GM19023 (cell line): ENCODE results near the gene NR1D1.
A peak's percentile ranks its signal among the peaks of the same experiment; 100 is the strongest.
"Not testable (repeated sequence)": the region's sequence is repeated elsewhere in the genome, so short reads cannot be mapped to it uniquely, and the experiment has no call there.

ENCODE experiments used
- ATAC-seq: cut with Tn5 transposase; IDR thresholded peaks from one replicate; pipeline ENCODE4 v1.9.1; 2021; ENCODE audit warnings: mild to moderate bottlenecking, moderate library complexity; ENCODE audit not compliant: unreplicated experiment

NR1D1 gene

GRCh38 chr17:40100419-40100668 is at the start of gene NR1D1:
Gene NR1D1, minus strand, starts transcription at chr17:40100589. Its CDS starts 495 bp downstream, at chr17:40100094.
- no peak for ATAC-seq

GRCh38 chr17:40148527-40148926 is 48.1 kb upstream of the NR1D1 start:
- ATAC-seq, result no peak

GRCh38 chr17:40145476-40145875 is 45.1 kb upstream of the NR1D1 start:
- ATAC-seq, result no peak

- ATAC-seq, result not testable (repeated sequence)
These were observed 42.8 kb upstream of the NR1D1 start for GRCh38 chr17:40143166-40143565.

DNA sequence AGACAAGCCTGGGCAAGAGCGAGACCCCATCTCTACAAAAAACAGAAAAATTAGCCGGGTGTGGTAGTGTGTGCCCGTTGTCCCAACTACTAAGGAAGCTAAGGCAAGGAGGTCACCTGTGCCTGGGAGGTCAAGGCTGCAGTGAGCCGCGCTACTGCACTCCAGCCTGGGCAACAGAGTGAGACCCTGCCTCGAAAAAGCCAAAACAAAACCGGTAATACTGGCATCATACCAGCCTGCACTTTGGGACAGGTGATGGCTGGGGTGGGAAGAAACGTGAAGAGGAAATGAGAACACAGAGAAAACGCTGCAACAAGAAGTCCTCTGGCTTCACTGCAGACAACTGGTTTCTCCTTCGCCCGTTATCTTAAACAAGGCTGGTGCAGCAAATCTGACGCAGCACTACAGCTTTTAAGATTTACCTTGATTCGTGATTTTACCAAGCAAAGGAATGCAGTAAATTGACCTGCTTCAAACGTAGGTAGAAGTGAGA is 39.2 kb upstream of the NR1D1 start:
- no peak for ATAC-seq

GRCh38 chr17:40135817-40136216 is 35.4 kb upstream of the NR1D1 start:
- no peak for ATAC-seq

DNA sequence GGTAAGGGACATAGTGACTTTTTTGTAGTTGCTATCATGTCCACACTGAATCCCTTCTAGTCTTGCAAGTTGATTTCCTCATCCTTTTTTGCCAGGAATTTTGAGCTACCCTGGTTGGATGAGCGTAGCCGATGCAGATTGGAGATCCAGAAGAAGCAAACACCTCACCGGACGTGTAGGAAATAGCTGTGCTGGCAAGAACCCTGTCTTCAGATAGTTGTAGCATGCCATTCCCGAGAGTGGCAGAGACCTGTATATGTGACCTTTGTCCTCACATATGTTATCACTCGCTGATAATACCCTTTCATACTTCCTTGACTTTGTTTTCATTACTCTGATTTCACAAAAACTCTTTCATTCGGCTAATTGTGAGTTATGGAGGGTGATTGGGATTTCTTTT is 33.8 kb upstream of the NR1D1 start:
- ATAC-seq, result no peak

DNA sequence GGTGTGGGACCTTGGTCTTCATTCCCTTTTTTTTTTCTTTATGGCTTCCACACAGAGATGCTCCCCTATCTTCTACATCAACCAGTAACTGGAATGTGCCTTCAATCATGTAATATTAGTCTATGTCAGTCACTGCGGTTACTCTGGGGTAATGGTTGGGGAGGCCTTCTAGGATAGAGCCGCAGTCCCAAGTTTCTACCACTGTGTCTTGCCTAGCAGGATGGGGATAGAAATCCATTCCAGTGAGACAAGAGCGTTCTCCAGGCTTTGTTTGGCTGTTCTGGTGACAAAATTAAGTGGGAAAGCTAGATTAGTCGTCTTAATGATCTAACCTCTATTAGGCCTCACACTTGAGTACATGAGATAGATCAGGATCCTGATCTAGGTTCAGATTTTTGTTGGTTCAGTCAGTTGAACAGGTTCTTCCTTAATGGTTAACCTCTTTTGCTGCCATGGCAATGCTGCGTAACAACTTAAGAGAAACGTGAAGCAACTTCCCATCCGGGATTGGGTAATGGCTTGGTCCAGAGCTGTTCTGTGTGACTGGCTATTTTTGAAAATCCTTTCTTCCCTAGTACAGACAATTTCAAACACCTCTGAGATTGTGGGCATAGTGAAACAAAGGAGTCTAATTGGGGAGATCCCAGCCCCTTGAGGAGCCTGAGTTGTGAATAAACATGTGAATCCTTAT is 30.1 kb upstream of the NR1D1 start:
- ATAC-seq, result no peak

DNA sequence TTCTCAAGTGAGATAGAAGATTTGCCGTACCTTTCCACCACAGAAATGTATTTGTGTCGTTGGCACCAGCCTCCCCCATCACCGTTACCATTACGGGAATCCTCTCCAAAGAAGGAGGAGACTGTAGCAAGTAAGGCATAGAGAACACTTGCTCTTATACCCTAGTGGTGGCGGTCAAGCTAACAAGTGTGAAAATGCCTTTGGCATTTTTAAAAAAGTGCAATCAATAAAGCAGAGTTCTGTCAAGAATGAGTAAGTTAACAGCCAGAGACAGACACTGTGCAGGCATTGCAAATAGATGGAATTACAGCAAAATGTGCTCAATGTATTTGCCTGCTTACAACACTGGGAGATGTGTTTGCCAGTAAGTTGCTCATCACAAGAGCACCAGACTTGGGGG is 29.1 kb upstream of the NR1D1 start:
- ATAC-seq, result no peak

- no peak for ATAC-seq
These were observed 24.1 kb upstream of the NR1D1 start for GRCh38 chr17:40124279-40125141.

GRCh38 chr17:40123811-40124114 is 23.4 kb upstream of the NR1D1 start:
- no peak for ATAC-seq

GRCh38 chr17:40122999-40123810 is 22.8 kb upstream of the NR1D1 start:
- ATAC-seq, result no peak

DNA sequence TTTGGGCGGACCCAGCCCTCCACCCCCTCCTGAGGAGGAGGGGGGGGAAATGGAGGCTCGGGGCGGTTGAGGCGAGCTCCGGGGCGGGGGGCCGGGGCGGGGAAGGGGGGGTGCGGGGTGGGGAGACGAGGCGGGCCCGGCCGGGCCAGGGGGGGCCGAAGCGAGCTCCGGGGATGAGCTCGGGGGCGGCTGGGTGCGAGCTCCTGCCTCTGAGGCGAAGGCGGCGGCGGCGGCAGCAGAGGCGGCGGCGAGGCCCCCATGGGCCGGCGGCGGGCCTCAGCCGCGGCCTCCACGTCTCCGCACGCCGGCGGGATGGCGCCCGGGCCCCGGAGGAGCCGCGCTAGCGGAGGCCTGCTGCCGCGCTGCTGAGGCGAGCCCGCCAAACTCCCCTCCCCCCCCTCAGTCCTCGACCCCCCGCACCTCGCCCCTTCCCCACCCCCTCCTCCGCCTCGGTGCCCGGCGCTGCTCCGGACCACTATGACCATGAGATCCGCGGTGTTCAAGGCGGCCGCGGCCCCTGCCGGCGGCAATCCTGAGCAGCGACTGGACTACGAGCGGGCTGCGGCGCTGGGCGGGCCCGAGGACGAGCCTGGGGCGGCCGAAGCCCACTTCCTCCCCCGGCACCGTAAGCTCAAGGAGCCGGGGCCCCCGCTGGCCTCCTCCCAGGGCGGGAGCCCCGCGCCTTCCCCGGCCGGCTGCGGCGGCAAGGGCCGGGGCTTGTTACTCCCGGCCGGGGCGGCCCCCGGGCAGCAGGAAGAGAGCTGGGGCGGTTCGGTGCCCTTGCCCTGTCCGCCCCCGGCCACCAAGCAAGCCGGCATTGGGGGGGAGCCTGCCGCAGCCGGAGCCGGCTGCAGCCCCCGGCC is 22.0 kb upstream of the NR1D1 start:
- ATAC-seq, result peak; percentile 40

- peak; percentile 65 for ATAC-seq
These were observed 21.1 kb upstream of the NR1D1 start, which contains the start of gene MSL1 for GRCh38 chr17:40121181-40122135. Gene MSL1, plus strand, starts transcription at chr17:40121971. Its CDS starts 642 bp downstream, at chr17:40122613.

- ATAC-seq, result no peak
These were observed 14.7 kb upstream of the NR1D1 start for GRCh38 chr17:40115101-40115436.

DNA sequence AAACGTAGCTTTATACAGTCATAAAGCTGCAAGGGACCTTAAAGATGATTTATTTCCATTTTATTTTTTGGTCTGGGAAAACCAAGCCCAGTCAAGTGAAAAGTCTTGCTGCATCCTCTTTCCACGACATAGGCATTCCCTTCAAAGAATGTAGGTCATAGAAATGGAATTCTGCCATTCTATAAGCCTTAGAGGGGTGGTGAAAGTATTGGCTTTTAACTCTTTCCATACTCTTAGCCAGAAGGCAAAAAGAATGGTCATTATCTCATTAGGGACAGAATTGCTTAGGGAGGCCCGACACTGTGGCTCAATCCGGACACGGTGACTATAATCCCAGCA is 13.5 kb upstream of the NR1D1 start:
- no peak for ATAC-seq

GRCh38 chr17:40113110-40113906 is 12.9 kb upstream of the NR1D1 start:
- ATAC-seq, result peak; percentile 65

DNA sequence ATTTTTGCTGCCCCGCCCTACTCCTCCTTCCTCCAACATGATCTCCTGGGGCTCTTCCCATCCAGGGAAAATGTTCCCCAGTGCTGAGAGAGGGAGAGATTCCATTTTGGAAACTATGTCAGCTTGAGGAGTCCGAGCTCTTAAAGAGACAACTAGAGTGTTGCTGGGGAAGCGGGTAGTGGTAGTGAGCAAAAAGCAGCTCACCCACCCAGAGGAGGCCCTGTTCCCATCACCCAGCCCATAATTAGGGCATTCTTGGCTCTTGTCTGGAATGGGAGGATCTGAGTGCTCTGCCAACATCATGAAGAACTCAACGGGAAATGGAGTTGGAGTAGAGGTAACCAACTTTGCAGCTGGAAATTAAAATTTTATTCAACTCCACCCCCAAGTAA is 12.3 kb upstream of the NR1D1 start:
- no peak for ATAC-seq

- no peak for ATAC-seq
These were observed 11.9 kb upstream of the NR1D1 start for GRCh38 chr17:40112191-40112711.
